Colonic mucosa (tissue), 4 donors: ENCODE measurements around the gene C19orf73. TPM values are rescaled to one million over a fixed set of nuclear protein-coding genes. Genes with fewer than 3 reads are reported as not detected.
"Not testable (repeated sequence)": the region's sequence is repeated elsewhere in the genome, so short reads cannot be mapped to it uniquely, and the experiment has no call there.

Experiments used
- DNase-seq: peaks from one replicate; pipeline ENCODE4 v3.0.0-alpha.2; 2020
- H3K27ac ChIP-seq: fragments of 200-600 bp; one replicate; pipeline ENCODE4 v1.8.0; 2021
- H3K27me3 ChIP-seq: fragments of 200-600 bp; one replicate; pipeline ENCODE4 v1.8.0; 2021
- H3K36me3 ChIP-seq: fragments of 200-600 bp; one replicate; pipeline ENCODE4 v1.8.0; 2021
- H3K4me1 ChIP-seq: fragments of 200-600 bp; one replicate; pipeline ENCODE4 v1.8.0; 2021; ENCODE audit warnings: mild to moderate bottlenecking
- H3K4me3 ChIP-seq: fragments of 200-600 bp; one replicate; pipeline ENCODE4 v1.8.0; 2021
- H3K9ac ChIP-seq, 2 donors: one replicate each; pipeline ENCODE4 v1.7.0; 2013; ENCODE audit warnings: control low read depth in 2 of 2, low read depth in 2 of 2, low read length in 2 of 2
- H3K9me3 ChIP-seq: fragments of 200-600 bp; one replicate; pipeline ENCODE4 v1.8.0; 2021
- intact Hi-C: fragments of 100-400 bp; cut with DNase I; formaldehyde crosslinking; loops from one replicate; pipeline ENCODE4 v1.14.1; 2022
- total RNA-seq, 2 donors: library from RNA; stranded (reverse); fragmentation: NEBNext Ultra II Directional in 1 of 2; extraction: Animal tissue kit (Norgen Biotek cat#: 25700) in 1 of 2; gene quantifications; one replicate each; pipeline ENCODE4 v1.2.1, GENCODE V29; 2021
- TF ChIP-seq, protein P1 (sequence below): fragments of 200-600 bp; IDR thresholded peaks from one replicate; pipeline ENCODE4 v1.8.0; 2022; ENCODE audit warnings: antibody characterized with exemption, mild to moderate bottlenecking
- donor health status: healthy.
- donor health status: DM: no; HTN: no; CAD: no.
- donor health status: DM: no; HTN: no; CAD: no.

C19orf73 gene
- total RNA-seq, 2 donors from 2014 or later: 3.5 to 4.8 TPM

- no peak for DNase-seq
- Histone ChIP-seq H3K36me3 (no peaks in the 10 kb centered on the region), H3K9me3 (no peaks in the 10 kb centered on the region), H3K9ac (peak overlapping the region in 1 of 2 donors; percentile 70), H3K4me1 (no peaks in the 10 kb centered on the region), H3K27me3 (no peaks in the 10 kb centered on the region), H3K27ac (no peak overlapping the region), H3K4me3 (peak overlapping the region; percentile 25)
- TF ChIP-seq, protein P1, sequence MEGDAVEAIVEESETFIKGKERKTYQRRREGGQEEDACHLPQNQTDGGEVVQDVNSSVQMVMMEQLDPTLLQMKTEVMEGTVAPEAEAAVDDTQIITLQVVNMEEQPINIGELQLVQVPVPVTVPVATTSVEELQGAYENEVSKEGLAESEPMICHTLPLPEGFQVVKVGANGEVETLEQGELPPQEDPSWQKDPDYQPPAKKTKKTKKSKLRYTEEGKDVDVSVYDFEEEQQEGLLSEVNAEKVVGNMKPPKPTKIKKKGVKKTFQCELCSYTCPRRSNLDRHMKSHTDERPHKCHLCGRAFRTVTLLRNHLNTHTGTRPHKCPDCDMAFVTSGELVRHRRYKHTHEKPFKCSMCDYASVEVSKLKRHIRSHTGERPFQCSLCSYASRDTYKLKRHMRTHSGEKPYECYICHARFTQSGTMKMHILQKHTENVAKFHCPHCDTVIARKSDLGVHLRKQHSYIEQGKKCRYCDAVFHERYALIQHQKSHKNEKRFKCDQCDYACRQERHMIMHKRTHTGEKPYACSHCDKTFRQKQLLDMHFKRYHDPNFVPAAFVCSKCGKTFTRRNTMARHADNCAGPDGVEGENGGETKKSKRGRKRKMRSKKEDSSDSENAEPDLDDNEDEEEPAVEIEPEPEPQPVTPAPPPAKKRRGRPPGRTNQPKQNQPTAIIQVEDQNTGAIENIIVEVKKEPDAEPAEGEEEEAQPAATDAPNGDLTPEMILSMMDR: no peak
- intact Hi-C loops: no loop called here
These were observed 9.7 kb upstream of the C19orf73 start for GRCh38 chr19:49128545-49129237.

- Histone ChIP-seq H3K9me3 (no peaks in the 10 kb centered on the region), H3K36me3 (no peaks in the 10 kb centered on the region), H3K9ac (peak overlapping the region in 1 of 2 donors; percentile 40), H3K27ac (peak overlapping the region; percentile 54), H3K27me3 (no peaks in the 10 kb centered on the region), H3K4me1 (no peaks in the 10 kb centered on the region), H3K4me3 (peak overlapping the region; percentile 25)
- TF ChIP-seq, protein P1: peak; percentile 15
- peak; percentile 98 for DNase-seq
- intact Hi-C loops: no loop called here
These were observed 9.0 kb upstream of the C19orf73 start for GRCh38 chr19:49127674-49128544.

GRCh38 chr19:49127225-49127624 lies 8.3 kb upstream of the C19orf73 start:
- DNase-seq, H3K9me3 ChIP-seq, intact Hi-C loops, H3K4me1 ChIP-seq, H3K27me3 ChIP-seq, H3K36me3 ChIP-seq: not testable (repeated sequence)
- peak overlapping the region in 1 of 2 donors; percentile 40 for H3K9ac ChIP-seq
- H3K4me3 ChIP-seq: peak overlapping the region; percentile 12
- peak overlapping the region; percentile 54 for H3K27ac ChIP-seq

- H3K9me3 ChIP-seq: no peaks in the 10 kb centered on the region
- intact Hi-C loops: no loop called here
- H3K4me1 ChIP-seq: no peaks in the 10 kb centered on the region
- no peak overlapping the region for H3K4me3 ChIP-seq
- H3K9ac ChIP-seq: peak overlapping the region in 1 of 2 donors; percentile 6
- TF ChIP-seq, protein P1: no peak
- H3K36me3 ChIP-seq: no peaks in the 10 kb centered on the region
- no peaks in the 10 kb centered on the region for H3K27me3 ChIP-seq
- H3K27ac ChIP-seq: no peak overlapping the region
- DNase-seq: no peak
These were observed 7.6 kb upstream of the C19orf73 start for GRCh38 chr19:49126575-49126974.

DNA sequence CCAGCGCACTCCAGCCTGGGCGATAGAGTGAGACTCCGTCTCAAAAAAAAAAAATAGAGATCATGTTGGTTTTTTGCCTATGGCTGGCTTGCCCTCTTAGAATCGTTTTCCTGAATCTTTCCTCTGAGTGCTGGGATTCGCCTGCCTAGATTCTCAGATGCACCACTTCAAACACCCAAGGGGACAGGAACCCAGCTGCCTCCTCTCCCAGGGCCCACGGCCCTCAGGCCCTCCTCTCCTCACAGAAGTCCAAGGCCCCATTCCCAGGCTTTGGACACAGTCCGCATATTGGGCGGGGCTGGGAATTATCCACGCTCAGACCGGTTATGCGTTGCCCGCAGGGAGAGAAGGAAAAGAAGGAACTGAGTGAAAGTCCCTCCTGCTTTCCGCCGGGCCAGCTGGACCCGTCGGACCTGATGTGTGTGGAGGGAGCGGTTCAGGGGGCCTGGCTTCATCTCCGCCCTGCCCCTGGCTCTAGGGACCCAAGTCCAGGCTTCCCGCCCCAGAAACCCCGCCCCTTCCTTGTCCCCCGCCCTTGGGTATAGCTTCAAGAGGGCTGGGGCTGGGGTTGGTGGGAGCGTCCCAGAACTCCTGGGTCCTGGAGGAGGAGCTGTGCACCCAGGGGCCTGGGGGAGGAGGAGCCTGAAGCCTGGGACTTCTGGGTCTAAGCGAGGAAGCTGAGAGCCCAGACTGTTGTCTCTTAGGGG lies 6.2 kb upstream of the C19orf73 start:
- Histone ChIP-seq H3K9ac (peak overlapping the region in 1 of 2 donors; percentile 66), H3K4me1 (peaks cover 2% of the 10 kb centered on the region), H3K27me3 (no peaks in the 10 kb centered on the region), H3K4me3 (peak overlapping the region; percentile 7), H3K9me3 (no peaks in the 10 kb centered on the region), H3K27ac (peak overlapping the region; percentile 74), H3K36me3 (no peaks in the 10 kb centered on the region)
- TF ChIP-seq, protein P1: no peak
- peak; percentile 91 for DNase-seq
- intact Hi-C loops: no loop called here

GRCh38 chr19:49123285-49123684 lies 4.3 kb upstream of the C19orf73 start:
- H3K27me3 ChIP-seq, H3K27ac ChIP-seq, H3K9ac ChIP-seq, H3K36me3 ChIP-seq, intact Hi-C loops, H3K4me3 ChIP-seq, H3K9me3 ChIP-seq, DNase-seq, H3K4me1 ChIP-seq: not testable (repeated sequence)

DNA sequence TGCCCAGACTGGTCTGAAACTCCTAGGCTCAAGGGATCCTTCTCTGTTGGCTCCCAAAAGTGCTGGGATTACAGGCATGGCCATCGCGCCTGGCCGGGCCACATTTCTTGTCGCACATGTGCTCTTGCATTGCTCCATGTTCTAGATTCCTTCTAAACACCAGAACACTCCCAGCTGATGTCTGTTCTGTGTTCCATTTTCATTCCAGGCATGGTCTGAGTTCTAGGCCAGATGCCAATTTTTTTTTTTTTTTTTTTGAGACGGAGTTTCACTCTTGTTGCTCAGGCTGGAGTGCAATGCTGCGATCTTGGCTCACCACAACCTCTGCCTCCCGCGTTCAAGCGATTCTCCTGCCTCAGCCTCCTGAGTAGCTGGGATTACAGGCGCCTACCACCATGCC lies 2.9 kb upstream of the C19orf73 start:
- H3K27ac ChIP-seq, H3K9me3 ChIP-seq, H3K9ac ChIP-seq, H3K4me3 ChIP-seq, DNase-seq, H3K36me3 ChIP-seq, intact Hi-C loops, H3K27me3 ChIP-seq: not testable (repeated sequence)
- H3K4me1 ChIP-seq: peaks cover 16% of the 10 kb centered on the region
